Measurements from ENCODE around the gene DHX9.

The DHX9 gene

DNA sequence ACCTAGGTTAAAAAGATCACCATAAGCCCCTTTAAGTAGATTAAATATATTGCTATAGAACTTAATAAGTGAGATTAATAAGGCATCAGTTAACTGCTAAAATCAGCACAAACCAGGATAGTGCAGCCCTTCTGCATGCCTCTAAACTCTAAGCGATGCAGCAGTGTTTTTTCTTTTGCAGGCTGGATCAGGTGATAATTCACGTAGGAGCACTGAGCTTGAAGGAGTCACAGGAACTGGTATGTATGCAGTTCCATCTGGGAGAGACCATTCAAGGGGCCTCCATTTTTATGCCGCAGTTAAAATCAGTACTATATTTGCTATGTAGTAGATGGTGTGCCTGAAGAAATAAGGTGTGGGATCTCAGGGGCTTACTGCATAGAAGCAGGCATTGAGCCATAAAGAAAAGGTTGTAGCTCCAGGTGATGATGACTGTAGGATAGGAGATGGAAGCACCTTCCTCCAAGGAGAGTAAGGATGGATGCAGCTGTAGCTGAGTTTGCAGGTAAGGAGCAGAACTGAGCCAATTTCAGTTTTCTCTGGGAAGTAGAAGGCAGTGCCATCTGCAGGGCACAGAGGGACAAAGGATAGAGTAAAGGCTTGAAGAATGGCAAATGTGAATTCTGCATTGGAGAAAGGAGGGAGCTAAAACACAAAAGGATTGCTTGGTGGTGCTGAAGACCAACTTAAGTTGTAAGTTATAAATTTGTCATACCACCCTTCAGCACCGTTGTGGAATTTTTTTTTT is 27.0 kb upstream of the DHX9 start:
- H3K36me3 ChIP-seq = no peaks in the 10 kb centered on the region
- H3K27me3 ChIP-seq = no peaks in the 10 kb centered on the region
- H3K9me3 ChIP-seq = no peaks in the 10 kb centered on the region
- no peaks in the 10 kb centered on the region for H3K4me1 ChIP-seq
- H3K4me3 ChIP-seq (ENCODE audit: low read depth, low read length) = no peak overlapping the region
- DNase-seq = no peak
- TF ChIP-seq, protein P1, sequence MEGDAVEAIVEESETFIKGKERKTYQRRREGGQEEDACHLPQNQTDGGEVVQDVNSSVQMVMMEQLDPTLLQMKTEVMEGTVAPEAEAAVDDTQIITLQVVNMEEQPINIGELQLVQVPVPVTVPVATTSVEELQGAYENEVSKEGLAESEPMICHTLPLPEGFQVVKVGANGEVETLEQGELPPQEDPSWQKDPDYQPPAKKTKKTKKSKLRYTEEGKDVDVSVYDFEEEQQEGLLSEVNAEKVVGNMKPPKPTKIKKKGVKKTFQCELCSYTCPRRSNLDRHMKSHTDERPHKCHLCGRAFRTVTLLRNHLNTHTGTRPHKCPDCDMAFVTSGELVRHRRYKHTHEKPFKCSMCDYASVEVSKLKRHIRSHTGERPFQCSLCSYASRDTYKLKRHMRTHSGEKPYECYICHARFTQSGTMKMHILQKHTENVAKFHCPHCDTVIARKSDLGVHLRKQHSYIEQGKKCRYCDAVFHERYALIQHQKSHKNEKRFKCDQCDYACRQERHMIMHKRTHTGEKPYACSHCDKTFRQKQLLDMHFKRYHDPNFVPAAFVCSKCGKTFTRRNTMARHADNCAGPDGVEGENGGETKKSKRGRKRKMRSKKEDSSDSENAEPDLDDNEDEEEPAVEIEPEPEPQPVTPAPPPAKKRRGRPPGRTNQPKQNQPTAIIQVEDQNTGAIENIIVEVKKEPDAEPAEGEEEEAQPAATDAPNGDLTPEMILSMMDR (IDR thresholded peaks at IDR 0.05; ENCODE audit: low read depth, low read length) = peak; percentile 30; the same call in 1 of the 2 replicates

DNA sequence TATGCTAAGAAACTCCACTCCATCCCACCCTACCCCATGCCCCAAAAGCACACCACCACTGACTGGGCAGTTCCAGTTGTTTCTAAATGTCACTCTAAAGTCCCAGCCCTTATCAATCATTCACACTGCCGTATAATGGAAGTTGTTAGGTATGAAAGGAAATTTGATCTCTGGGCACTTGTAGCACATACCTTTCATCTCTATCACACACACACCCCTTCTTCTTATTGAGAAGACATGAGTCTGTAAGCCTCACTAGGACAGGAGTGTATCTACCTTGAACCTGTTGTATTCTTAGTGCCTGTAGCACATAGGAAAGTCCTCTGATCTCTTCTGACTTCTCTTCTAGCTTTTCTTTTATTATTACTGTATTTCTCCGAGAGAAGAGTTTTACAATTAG is 22.3 kb upstream of the DHX9 start:
- no peaks in the 10 kb centered on the region for H3K4me1 ChIP-seq
- no peaks in the 10 kb centered on the region for H3K9me3 ChIP-seq
- H3K4me3 ChIP-seq (ENCODE audit: low read depth, low read length) = no peak overlapping the region
- H3K27me3 ChIP-seq = no peaks in the 10 kb centered on the region
- H3K36me3 ChIP-seq = no peaks in the 10 kb centered on the region
- no peak for DNase-seq
- TF ChIP-seq, protein P1 (IDR thresholded peaks at IDR 0.05; ENCODE audit: low read depth, low read length) = no peak

DNA sequence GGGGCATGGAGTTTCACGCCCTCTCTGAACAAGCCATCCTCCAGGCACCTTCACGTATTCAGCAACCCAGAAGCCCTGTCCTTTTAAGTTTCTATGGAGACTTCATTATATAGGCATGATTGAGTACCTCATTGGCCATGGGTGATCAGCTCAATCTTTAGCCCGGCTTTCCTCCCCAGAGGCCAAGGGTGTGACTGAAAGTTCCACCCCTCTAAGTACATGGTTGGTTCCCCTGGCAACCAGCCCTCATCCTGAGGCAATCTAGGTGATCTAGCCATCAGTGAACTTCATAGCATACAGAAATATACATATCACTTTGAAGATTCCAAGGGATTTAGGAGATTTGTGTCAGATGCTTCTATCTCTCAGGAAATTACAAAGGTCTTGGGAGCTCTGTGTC is 21.3 kb upstream of the DHX9 start:
- Histone ChIP-seq H3K4me3 (ENCODE audit: low read depth, low read length) (no peak overlapping the region), H3K9me3 (no peaks in the 10 kb centered on the region), H3K36me3 (no peaks in the 10 kb centered on the region), H3K4me1 (no peaks in the 10 kb centered on the region), H3K27me3 (no peaks in the 10 kb centered on the region)
- TF ChIP-seq, protein P1 (IDR thresholded peaks at IDR 0.05; ENCODE audit: low read depth, low read length) = no peak
- DNase-seq = no peak

DNA sequence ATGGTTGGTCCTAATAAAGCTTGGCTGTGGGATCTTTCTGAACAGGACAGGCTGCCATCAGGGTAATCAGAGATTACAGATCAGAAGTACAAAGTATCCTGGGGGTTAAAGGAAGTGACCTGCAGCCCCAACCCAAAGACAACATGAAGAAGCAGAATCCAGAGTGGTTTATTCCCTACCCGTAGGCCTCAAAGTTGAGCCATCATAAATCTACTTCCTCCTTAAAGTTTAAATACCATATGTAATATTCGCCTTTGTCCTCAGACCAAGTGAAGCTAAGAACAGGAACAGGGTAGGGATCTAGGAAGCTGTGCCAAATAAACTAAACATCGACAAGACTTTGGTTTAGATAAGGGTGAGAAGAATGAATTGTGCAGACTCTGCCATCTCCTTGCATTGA is 15.9 kb upstream of the DHX9 start:
- H3K36me3 ChIP-seq = no peaks in the 10 kb centered on the region
- no peaks in the 10 kb centered on the region for H3K27me3 ChIP-seq
- DNase-seq = no peak
- no peaks in the 10 kb centered on the region for H3K9me3 ChIP-seq
- H3K4me1 ChIP-seq = no peaks in the 10 kb centered on the region
- H3K4me3 ChIP-seq (ENCODE audit: low read depth, low read length) = no peak overlapping the region
- TF ChIP-seq, protein P1 (IDR thresholded peaks at IDR 0.05; ENCODE audit: low read depth, low read length) = no peak

DNA sequence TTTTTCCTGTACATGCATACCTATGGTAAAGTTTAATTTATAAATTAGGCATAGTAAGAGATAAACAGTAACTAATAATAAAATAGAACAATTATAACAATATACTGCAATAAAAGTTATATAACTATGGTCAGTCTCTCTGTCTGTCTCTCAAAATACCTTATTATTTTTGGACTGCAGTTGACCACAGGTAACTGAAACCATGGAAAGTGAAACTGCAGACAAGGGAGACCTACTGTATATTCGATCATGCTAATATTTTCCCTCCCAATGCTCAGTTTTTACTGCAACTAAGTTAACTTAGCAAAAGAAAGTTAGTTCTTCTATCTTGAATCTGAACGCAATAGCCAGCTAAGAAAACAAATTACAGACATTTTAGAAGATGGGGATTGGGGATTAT is 12.3 kb upstream of the DHX9 start:
- H3K9me3 ChIP-seq = no peaks in the 10 kb centered on the region
- TF ChIP-seq, protein P1 (IDR thresholded peaks at IDR 0.05; ENCODE audit: low read depth, low read length) = no peak
- no peak for DNase-seq
- no peaks in the 10 kb centered on the region for H3K36me3 ChIP-seq
- H3K4me3 ChIP-seq (ENCODE audit: low read depth, low read length) = no peak overlapping the region
- no peaks in the 10 kb centered on the region for H3K27me3 ChIP-seq
- no peaks in the 10 kb centered on the region for H3K4me1 ChIP-seq

DNA sequence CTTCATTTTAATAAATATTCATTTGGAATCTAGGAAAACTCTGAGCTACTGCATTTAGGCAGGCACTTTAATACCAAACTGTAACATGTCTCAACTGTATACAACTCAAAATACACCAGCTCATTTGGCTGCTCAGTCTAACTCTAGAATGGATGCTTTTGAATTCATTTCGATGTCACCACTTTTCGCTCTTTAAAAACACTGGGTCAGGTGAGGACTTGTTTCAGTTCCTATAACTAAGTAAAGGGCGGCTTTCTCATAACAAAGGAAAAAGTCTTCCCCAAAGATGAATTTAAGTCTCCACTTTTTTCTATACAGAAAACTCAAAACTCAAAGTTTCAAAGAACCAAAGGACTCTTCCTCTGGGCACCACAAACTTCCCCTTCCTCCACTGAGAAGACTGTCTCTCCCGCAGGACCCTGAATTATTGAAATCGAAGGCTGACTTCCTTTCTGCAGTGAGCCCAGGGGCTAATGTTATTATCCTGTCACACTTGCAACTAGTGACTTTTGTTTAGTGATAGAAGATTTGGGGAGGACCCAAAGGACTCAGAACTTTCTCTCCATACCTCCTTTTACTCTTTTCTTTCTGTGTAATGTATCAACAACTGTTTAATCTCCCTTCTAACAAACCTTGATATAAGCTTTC is 9.7 kb upstream of the DHX9 start:
- TF ChIP-seq, protein P1 (IDR thresholded peaks at IDR 0.05; ENCODE audit: low read depth, low read length) = no peak

More for the DNA sequence above, 9.7 kb upstream of the DHX9 start:
- no peaks in the 10 kb centered on the region for H3K9me3 ChIP-seq
- no peaks in the 10 kb centered on the region for H3K36me3 ChIP-seq
- no peak overlapping the region for H3K4me3 ChIP-seq (ENCODE audit: low read depth, low read length)
- no peak for DNase-seq
- no peaks in the 10 kb centered on the region for H3K27me3 ChIP-seq
- H3K4me1 ChIP-seq = no peaks in the 10 kb centered on the region

All from BE2C (cell line).